SK-N-SH (cell line): ENCODE results near the gene GRXCR2. TPM values are rescaled to one million over a fixed set of nuclear protein-coding genes. Genes with fewer than 3 reads are reported as not detected.

Experiments
- CTCF ChIA-PET: fragments of 300-600, 350-600 bp; formaldehyde crosslinking; extraction: SDS; loops from one replicate; lab custom pipeline; 2021; lab: Yijun Ruan, JAX
- POLR2A ChIA-PET: fragments of 350-600 bp; sonication (Branson Sonifier 250); formaldehyde crosslinking; extraction: SDS; loops from one replicate; lab custom pipeline; 2020; ENCODE audit warnings: antibody characterized with exemption, inconsistent platforms; lab: Yijun Ruan, JAX
- DNase-seq: peaks from one replicate; pipeline ENCODE4 v3.0.0; 2012
- H2AFZ ChIP-seq: fragments of 200-600 bp; sonication (generic); 2 replicates; pipeline ENCODE4 v1.8.1; 2016; ENCODE audit warnings: antibody characterized with exemption, mild to moderate bottlenecking, low read depth
- H3F3A ChIP-seq: fragments of 200-600 bp; sonication (generic); replicated peaks from 2 replicates; pipeline ENCODE3; 2016; ENCODE audit warnings: antibody characterized with exemption, mild to moderate bottlenecking; ENCODE audit not compliant: insufficient read depth
- H3K27ac ChIP-seq, 2 experiments: fragments of 200-500 bp in 1 of 2; fragments of 200-600 bp in 1 of 2; sonication (Bioruptor generic) in 1 of 2; sonication (generic), shearing (Covaris generic) in 1 of 2; 2 replicates each; pipeline versions ENCODE4 v1.5.1 to v1.6.1; 2014 to 2016; ENCODE audit warnings: low read depth in 2 of 2, inconsistent platforms in 1 of 2, low read length in 1 of 2, mild to moderate bottlenecking in 1 of 2, mixed read lengths in 1 of 2
- H3K27me3 ChIP-seq: fragments of 200-600 bp; sonication (generic), shearing (Covaris generic); 2 replicates; pipeline ENCODE4 v1.6.1; 2016; ENCODE audit warnings: mixed run types; ENCODE audit not compliant: insufficient read depth
- H3K36me3 ChIP-seq, 2 experiments: fragments of 200-500 bp in 1 of 2; fragments of 200-600 bp in 1 of 2; sonication (Bioruptor generic) in 1 of 2; sonication (generic) in 1 of 2; replicated peaks in 1 of 2; 2 replicates each; pipeline versions ENCODE3 to v1.5.1; 2014 to 2016; ENCODE audit warnings: low read length in 1 of 2, mild to moderate bottlenecking in 1 of 2; ENCODE audit not compliant: insufficient read depth in 2 of 2, control insufficient read depth in 1 of 2
- H3K4me1 ChIP-seq, 2 experiments: fragments of 200-500 bp in 1 of 2; fragments of 200-600 bp in 1 of 2; sonication (Bioruptor generic) in 1 of 2; sonication (generic), shearing (Covaris generic) in 1 of 2; 2 replicates each; pipeline versions ENCODE4 v1.5.1 to v1.6.1; 2014 to 2016; ENCODE audit warnings: low read depth in 1 of 2, low read length in 1 of 2, mixed run types in 1 of 2; ENCODE audit not compliant: insufficient read depth in 2 of 2, control insufficient read depth in 1 of 2
- H3K4me2 ChIP-seq: fragments of 200-600 bp; sonication (generic), shearing (Covaris generic); 2 replicates; pipeline ENCODE4 v1.6.1; 2017; ENCODE audit warnings: mixed run types
- H3K4me3 ChIP-seq, 2 experiments: fragments of 200-500 bp in 1 of 2; fragments of 200-600 bp in 1 of 2; sonication (Bioruptor generic) in 1 of 2; sonication (generic), shearing (Covaris generic) in 1 of 2; 2 replicates each; pipeline versions ENCODE4 v1.5.1 to v1.8.1; 2014 to 2016; ENCODE audit warnings: low read depth in 2 of 2, inconsistent platforms in 1 of 2, low read length in 1 of 2, mild to moderate bottlenecking in 1 of 2, mixed read lengths in 1 of 2, moderate library complexity in 1 of 2
- H3K79me2 ChIP-seq: fragments of 200-600 bp; sonication (generic); 2 replicates; pipeline ENCODE4 v1.8.1; 2017; ENCODE audit warnings: mild to moderate bottlenecking; ENCODE audit not compliant: insufficient read depth
- H3K9ac ChIP-seq: fragments of 200-600 bp; sonication (generic); 2 replicates; pipeline ENCODE4 v1.6.1; 2017; ENCODE audit warnings: mixed run types
- H3K9me2 ChIP-seq: fragments of 200-600 bp; sonication (generic); 2 replicates; pipeline ENCODE4 v1.6.1; 2017; ENCODE audit warnings: mixed run types
- H3K9me3 ChIP-seq: fragments of 200-600 bp; sonication (generic); 2 replicates; pipeline ENCODE4 v1.6.1; 2017; ENCODE audit warnings: mixed run types, mild to moderate bottlenecking, moderate library complexity
- H4K20me1 ChIP-seq: fragments of 200-600 bp; sonication (generic); 2 replicates; pipeline ENCODE4 v1.6.1; 2017; ENCODE audit warnings: mild to moderate bottlenecking, mixed run types; ENCODE audit not compliant: insufficient read depth
- CTCF ChIP-seq: fragments of 200-600 bp; sonication (generic); IDR thresholded peaks from 2 replicates; pipeline ENCODE4 v1.6.1; 2017; ENCODE audit warnings: antibody characterized with exemption, mild to moderate bottlenecking, moderate library complexity
- EZH2phosphoT487 ChIP-seq: fragments of 200-600 bp; sonication (generic); IDR thresholded peaks from 2 replicates; pipeline ENCODE4 v1.6.1; 2017; ENCODE audit warnings: low read depth, mixed run types, mild to moderate bottlenecking, antibody characterized with exemption, moderate library complexity, borderline replicate concordance
- FOSL2 ChIP-seq: IDR thresholded peaks from 2 replicates; pipeline ENCODE4 v1.4.0; 2012; ENCODE audit warnings: low read depth, mild to moderate bottlenecking, moderate library complexity, borderline replicate concordance
- FOXM1 ChIP-seq: IDR thresholded peaks from 2 replicates; pipeline ENCODE4 v1.4.0; 2012; ENCODE audit warnings: low read depth, mild to moderate bottlenecking
- GABPA ChIP-seq: IDR thresholded peaks from 2 replicates; pipeline ENCODE4 v1.4.0; 2012; ENCODE audit warnings: low read depth, mild to moderate bottlenecking
- JUND ChIP-seq: IDR thresholded peaks from 2 replicates; pipeline ENCODE4 v1.4.0; 2012
- MEF2A ChIP-seq: IDR thresholded peaks from 2 replicates; pipeline ENCODE4 v1.4.0; 2012; ENCODE audit warnings: low read depth, borderline replicate concordance
- NRF1 ChIP-seq: IDR thresholded peaks from 2 replicates; pipeline ENCODE4 v1.6.1; 2012; ENCODE audit warnings: low read depth, mild to moderate bottlenecking, low read length
- PBX3 ChIP-seq: IDR thresholded peaks from 2 replicates; pipeline ENCODE4; 2012
- POLR2AphosphoS5 ChIP-seq: IDR thresholded peaks from 2 replicates; pipeline ENCODE4 v1.6.1; 2012; ENCODE audit warnings: low read depth, low read length
- RAD21 ChIP-seq: IDR thresholded peaks from 2 replicates; pipeline ENCODE4 v1.6.1; 2012; ENCODE audit warnings: mild to moderate bottlenecking, low read length
- RCOR1 ChIP-seq: fragments of 150-350 bp; IDR thresholded peaks from 2 replicates; pipeline ENCODE4 v1.6.1; 2017; ENCODE audit warnings: antibody characterized with exemption, low read length
- RFX5 ChIP-seq: IDR thresholded peaks from 2 replicates; pipeline ENCODE4 v1.6.1; 2012; ENCODE audit warnings: mild to moderate bottlenecking, improper control_type of control experiment, low read length
- SMC3 ChIP-seq: IDR thresholded peaks from 2 replicates; pipeline ENCODE4 v1.6.1; 2012; ENCODE audit warnings: low read depth, low read length, improper control_type of control experiment
- ZBTB33 ChIP-seq: IDR thresholded peaks from 2 replicates; pipeline ENCODE4 v1.4.0; 2012; ENCODE audit warnings: low read depth, borderline replicate concordance
- WGBS: methylation state at CpG from one replicate; pipeline ENCODE4 v1.1.6; 2017; ENCODE audit warnings: low lambda C conversion rate; 5-methylcytosine and 5-hydroxymethylcytosine counted together
- polyA plus RNA-seq, 3 experiments: library from polyadenylated mRNA; depleted of rRNA; stranded (reverse); fragments of >200 nt; gene quantifications; 2 replicates each; pipeline ENCODE4 v1.2.3, GENCODE V29; 2012
- TF ChIP-seq, protein P1 (sequence below): IDR thresholded peaks from 2 replicates; pipeline ENCODE4 v1.4.0; 2012; ENCODE audit warnings: low read depth, borderline replicate concordance
- TF ChIP-seq, protein P2 (sequence below): IDR thresholded peaks from 2 replicates; pipeline ENCODE4 v1.4.0; 2012; ENCODE audit warnings: low read depth

GRXCR2 gene
- polyA plus RNA-seq, 1 of the 3 experiments (the other 2 are of a cell fraction) = not detected

- no peaks in the 10 kb centered on the region for H3K4me1 ChIP-seq
- no peaks in the 10 kb centered on the region for H3K79me2 ChIP-seq
- WGBS = 56% methylated on average over 4 of the region's 4 CpGs
- no peak overlapping the region for H3K9ac ChIP-seq
- H3K27ac ChIP-seq = no peak overlapping the region
- H3K9me3 ChIP-seq = no peaks in the 10 kb centered on the region
- TF ChIP-seq ZBTB33 = no peak
- no peak for TF ChIP-seq PBX3
- no peak for TF ChIP-seq GABPA
- TF ChIP-seq EZH2phosphoT487 = no peak
- TF ChIP-seq CTCF = no peak
- TF ChIP-seq POLR2AphosphoS5 = no peak
- TF ChIP-seq FOSL2 = no peak
- TF ChIP-seq SMC3 = no peak
- no peak for TF ChIP-seq MEF2A
- no peak for TF ChIP-seq FOXM1
- TF ChIP-seq RFX5 = no peak
- TF ChIP-seq NRF1 = no peak
- TF ChIP-seq, protein P1, sequence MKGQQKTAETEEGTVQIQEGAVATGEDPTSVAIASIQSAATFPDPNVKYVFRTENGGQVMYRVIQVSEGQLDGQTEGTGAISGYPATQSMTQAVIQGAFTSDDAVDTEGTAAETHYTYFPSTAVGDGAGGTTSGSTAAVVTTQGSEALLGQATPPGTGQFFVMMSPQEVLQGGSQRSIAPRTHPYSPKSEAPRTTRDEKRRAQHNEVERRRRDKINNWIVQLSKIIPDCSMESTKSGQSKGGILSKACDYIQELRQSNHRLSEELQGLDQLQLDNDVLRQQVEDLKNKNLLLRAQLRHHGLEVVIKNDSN = no peak
- no peak for TF ChIP-seq RCOR1
- no peak for TF ChIP-seq RAD21
- no peak for TF ChIP-seq JUND
- TF ChIP-seq, protein P2, sequence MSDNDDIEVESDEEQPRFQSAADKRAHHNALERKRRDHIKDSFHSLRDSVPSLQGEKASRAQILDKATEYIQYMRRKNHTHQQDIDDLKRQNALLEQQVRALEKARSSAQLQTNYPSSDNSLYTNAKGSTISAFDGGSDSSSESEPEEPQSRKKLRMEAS = no peak
- TF ChIP-seq, all 33 proteins: peak for 0
- DNase-seq = no peak
- Histone ChIP-seq H3F3A (no peaks in the 10 kb centered on the region), H4K20me1 (no peaks in the 10 kb centered on the region), H3K4me3 (no peak overlapping the region), H2AFZ (no peak overlapping the region), H3K27me3 (no peaks in the 10 kb centered on the region), H3K36me3 (no peaks in the 10 kb centered on the region), H3K4me2 (no peak overlapping the region), H3K9me2 (no peaks in the 10 kb centered on the region)
- ChIA-PET CTCF (no interaction called here), POLR2A (no interaction called here)
These were observed 3.1 kb downstream of the GRXCR2 start for GRCh38 chr5:145869753-145870152.
